ENCODE results near the gene SCUBE1.
A peak's percentile ranks its signal among the peaks of the same experiment; 100 is the strongest.
"Not testable (repeated sequence)": the region's sequence is repeated elsewhere in the genome, so short reads cannot be mapped to it uniquely, and the experiment has no call there.

The SCUBE1 gene

GRCh38 chr22:43289531-43289963 lies 53.6 kb downstream of the SCUBE1 start:
- no peak overlapping the region for H3K27ac ChIP-seq
- DNase-seq (ENCODE audit: low read depth, low spot score) = no peak

DNA sequence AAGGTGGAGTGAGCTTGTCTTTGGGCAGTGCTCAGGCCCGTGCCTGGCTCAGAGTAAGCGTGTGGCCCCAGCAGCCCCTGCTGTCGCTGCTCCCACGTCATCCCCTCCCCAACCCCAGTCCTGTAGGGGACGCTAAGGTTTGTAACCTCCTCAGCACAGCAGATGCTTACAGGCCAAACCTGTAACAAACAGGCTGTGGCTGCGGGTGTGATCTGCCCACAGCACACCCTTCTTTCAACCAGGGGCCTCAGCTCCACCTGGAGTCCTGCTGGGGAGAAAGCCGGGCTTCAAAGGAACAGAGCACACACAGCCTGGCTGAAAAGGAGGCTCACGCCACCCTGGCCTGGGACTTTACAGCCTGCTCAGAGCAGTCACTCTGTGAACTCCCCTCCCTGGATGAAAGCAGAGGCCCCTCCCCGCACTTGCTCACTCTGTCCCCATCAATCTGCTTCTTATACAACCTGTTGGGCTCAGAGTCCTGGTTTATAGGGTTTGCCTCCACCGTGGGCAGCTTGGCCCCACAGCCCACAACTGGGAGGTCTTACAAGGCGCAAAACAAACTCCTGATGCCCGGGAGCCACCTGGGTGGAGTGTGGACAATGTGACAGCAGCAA lies 54.3 kb downstream of the SCUBE1 start:
- no peak overlapping the region for H3K27ac ChIP-seq
- DNase-seq (ENCODE audit: low read depth, low spot score) = no peak

DNA sequence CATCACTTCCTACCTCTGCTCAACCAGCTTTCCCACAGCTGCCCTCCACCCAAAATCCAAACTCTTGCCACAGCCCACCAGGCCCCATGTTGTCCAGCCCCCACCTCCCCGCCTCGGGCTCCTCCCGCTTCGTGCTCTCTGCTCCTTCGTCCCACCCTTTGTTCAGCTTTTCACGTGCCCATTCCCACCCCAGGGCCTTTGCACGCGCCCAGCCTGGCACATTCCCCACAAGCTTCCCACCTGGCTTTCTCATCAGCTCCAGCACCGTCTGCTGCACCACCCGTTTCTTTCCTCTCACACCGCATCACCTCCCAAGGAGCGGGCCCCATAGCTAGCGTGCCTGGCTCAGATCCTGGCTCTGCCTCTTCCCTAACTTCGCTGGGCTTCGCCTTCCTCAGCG lies 54.8 kb downstream of the SCUBE1 start:
- H3K27ac ChIP-seq = no peak overlapping the region
- no peak for DNase-seq (ENCODE audit: low read depth, low spot score)

GRCh38 chr22:43287441-43287840 lies 55.7 kb downstream of the SCUBE1 start:
- DNase-seq (ENCODE audit: low read depth, low spot score) = no peak
- no peak overlapping the region for H3K27ac ChIP-seq

- DNase-seq (ENCODE audit: low read depth, low spot score) = no peak
- H3K27ac ChIP-seq = no peak overlapping the region
Observed at GRCh38 chr22:43281394-43281793, 61.8 kb downstream of the SCUBE1 start.

- not testable (repeated sequence) for H3K27ac ChIP-seq; DNase-seq (ENCODE audit: low read depth, low spot score)
Observed at GRCh38 chr22:43280523-43280886, 62.7 kb downstream of the SCUBE1 start.

GRCh38 chr22:43279867-43280522 lies 63.2 kb downstream of the SCUBE1 start:
- DNase-seq (ENCODE audit: low read depth, low spot score) = no peak
- no peak overlapping the region for H3K27ac ChIP-seq

- no peak for DNase-seq (ENCODE audit: low read depth, low spot score)
- H3K27ac ChIP-seq = no peak overlapping the region
Observed at GRCh38 chr22:43277987-43278601, 65.1 kb downstream of the SCUBE1 start.

- DNase-seq (ENCODE audit: low read depth, low spot score) = no peak
- H3K27ac ChIP-seq = no peak overlapping the region
Observed at GRCh38 chr22:43277091-43277490, 66.1 kb downstream of the SCUBE1 start.

DNA sequence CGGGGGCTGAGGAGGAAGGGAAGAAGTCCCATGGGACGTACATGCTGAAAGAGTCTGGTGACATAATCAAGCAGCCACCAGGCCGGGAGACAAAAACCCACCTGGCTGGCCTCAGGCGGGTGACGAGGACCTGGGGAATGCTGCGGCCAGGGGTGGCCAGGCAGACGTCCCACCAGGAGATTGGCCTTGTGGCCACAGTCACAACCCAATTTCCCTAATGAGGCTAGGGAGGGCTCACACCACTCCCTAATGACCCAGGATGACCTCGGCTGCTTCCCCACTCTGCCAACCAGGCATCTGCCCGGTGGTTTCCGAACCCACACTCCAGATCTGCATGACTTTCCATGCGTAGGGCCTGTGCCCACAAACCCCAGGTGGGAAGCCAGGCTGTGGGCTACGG lies 66.9 kb downstream of the SCUBE1 start:
- no peak for DNase-seq (ENCODE audit: low read depth, low spot score)
- no peak overlapping the region for H3K27ac ChIP-seq

- no peak overlapping the region for H3K27ac ChIP-seq
- peak; percentile 53 for DNase-seq (ENCODE audit: low read depth, low spot score)
Observed at GRCh38 chr22:43275545-43276317, 67.4 kb downstream of the SCUBE1 start.

DNA sequence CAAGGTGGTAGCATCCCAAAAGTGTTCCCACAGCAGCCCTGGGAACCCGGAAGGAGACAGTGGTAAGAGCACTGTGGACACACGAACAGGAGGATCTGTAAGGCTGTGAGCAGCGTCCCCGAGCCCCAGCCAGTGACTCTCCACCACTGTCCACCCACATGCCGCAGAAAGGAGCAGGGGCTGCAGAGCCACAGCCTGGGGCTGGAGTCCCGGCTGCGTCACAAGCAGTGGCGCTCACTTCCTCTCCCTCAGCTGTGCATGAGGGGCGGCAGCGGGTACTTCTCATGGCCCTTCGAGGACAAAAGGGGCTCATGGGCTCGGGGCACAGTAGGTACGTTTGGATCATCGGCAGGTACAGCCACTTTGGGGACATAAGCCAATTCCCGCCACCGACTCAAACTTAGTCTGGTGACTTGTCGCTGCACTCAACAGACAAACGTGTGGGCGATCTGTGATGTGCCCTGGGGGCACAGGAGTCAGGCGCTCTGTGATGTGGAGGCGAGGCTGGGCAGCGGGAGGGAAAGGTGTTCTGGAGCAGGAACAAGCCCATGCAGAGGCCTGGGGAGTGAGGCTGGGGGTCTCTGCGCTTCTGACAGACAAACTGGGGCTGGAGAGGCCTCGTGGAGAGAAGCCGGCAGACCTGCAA lies 68.5 kb downstream of the SCUBE1 start:
- H3K27ac ChIP-seq = no peak overlapping the region
- DNase-seq (ENCODE audit: low read depth, low spot score) = no peak

DNA sequence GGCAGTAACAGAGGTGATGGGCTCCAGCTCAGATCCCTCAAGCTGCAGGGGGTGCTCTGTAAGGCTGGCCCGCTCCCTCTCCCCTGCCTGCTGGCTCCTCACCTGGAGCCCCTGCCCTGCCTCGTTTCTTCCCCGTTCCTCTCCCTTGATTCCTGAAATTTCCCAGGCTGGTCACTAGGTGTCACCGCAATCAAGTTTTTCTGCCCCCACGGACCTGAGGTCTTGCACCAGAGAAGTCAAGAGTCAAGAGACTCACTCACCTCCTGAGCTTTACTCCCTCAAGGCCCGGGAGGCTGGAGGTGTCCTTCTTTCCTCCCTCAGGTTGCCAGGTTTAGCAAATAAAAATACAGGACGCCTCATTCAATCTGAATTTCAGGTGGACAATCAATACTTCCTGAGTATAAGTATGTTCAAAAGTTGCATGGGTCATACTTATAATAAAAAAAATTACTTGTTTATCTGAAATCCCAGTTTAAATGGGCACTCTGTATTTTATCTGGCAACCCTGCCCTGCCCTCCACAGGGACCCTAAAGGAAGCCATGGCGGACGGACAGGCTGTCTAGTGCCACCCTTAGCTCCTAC lies 69.2 kb downstream of the SCUBE1 start:
- DNase-seq (ENCODE audit: low read depth, low spot score) = no peak
- no peak overlapping the region for H3K27ac ChIP-seq

GRCh38 chr22:43272869-43273318 lies 70.3 kb downstream of the SCUBE1 start:
- no peak overlapping the region for H3K27ac ChIP-seq
- no peak for DNase-seq (ENCODE audit: low read depth, low spot score)

- no peak for DNase-seq (ENCODE audit: low read depth, low spot score)
- H3K27ac ChIP-seq = no peak overlapping the region
Observed at GRCh38 chr22:43272301-43272700, 70.9 kb downstream of the SCUBE1 start.

GRCh38 chr22:43270949-43271348 lies 72.2 kb downstream of the SCUBE1 start:
- no peak overlapping the region for H3K27ac ChIP-seq
- DNase-seq (ENCODE audit: low read depth, low spot score) = no peak

DNA sequence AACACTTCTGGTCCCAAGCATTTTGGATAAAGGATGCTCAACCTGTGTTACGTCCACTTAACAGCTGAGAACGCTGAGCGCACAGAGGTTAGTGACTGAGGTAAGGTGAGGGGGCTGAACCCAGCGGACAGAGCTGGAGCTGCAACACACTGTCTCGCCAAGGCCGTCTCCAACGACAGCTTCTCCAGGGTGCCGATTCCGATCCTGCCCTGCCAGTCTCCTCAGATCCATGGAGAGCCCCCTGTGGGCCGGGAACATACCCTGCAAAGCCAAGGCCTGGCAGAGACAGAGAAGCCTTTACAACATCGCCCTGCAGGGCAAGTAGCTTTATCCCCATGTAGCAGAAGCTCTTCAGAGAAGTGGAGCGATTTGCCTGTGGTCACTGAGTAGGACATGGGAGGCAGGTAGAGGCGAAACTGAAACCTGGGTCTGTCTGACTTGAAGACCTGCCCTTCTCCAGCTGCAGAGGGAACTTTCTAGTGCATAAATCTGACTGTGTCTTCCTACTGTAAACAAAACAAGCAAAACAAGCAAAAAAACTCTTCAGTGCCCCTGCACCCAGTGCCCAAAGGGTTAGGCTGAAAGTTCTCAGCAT lies 72.8 kb downstream of the SCUBE1 start:
- no peak overlapping the region for H3K27ac ChIP-seq
- no peak for DNase-seq (ENCODE audit: low read depth, low spot score)

GRCh38 chr22:43269646-43270045 lies 73.5 kb downstream of the SCUBE1 start:
- DNase-seq (ENCODE audit: low read depth, low spot score) = no peak
- H3K27ac ChIP-seq = no peak overlapping the region

- DNase-seq (ENCODE audit: low read depth, low spot score) = no peak
- no peak overlapping the region for H3K27ac ChIP-seq
Observed at GRCh38 chr22:43269246-43269645, 73.9 kb downstream of the SCUBE1 start.

All from epithelial cell of prostate (primary cell).